GM12878 (cell line): Measurements from ENCODE around the gene SERPINE2.

Experiments used
- CHD1 ChIP-seq: IDR thresholded peaks from 2 replicates; pipeline ENCODE4 v1.6.1; 2012; ENCODE audit warnings: low read depth, low read length, improper control_type of control experiment
- EGR1 ChIP-seq, 2 experiments: IDR thresholded peaks; 1 replicate in 1 of 2; 2 replicates in 1 of 2; pipeline ENCODE4 v1.6.1; 2011 to 2012; ENCODE audit warnings: low read depth in 2 of 2, low read length in 2 of 2, borderline replicate concordance in 1 of 2, mild to moderate bottlenecking in 1 of 2, moderate library complexity in 1 of 2
- EP300 ChIP-seq, 2 experiments: fragments of 150-350 bp in 1 of 2; IDR thresholded peaks; 2 replicates each; pipeline ENCODE4 v1.6.1; 2011 to 2012; ENCODE audit warnings: low read depth in 2 of 2, low read length in 2 of 2, borderline replicate concordance in 1 of 2, improper control_type of control experiment in 1 of 2, inconsistent platforms in 1 of 2; ENCODE audit not compliant: control insufficient read depth in 1 of 2
- ESRRA ChIP-seq: IDR thresholded peaks from 2 replicates; pipeline ENCODE4 v1.6.1; 2012; ENCODE audit warnings: mild to moderate bottlenecking, low read length, improper control_type of control experiment
- EZH2 ChIP-seq: IDR thresholded peaks from 2 replicates; pipeline ENCODE4 v1.6.1; 2012; ENCODE audit warnings: low read depth, mild to moderate bottlenecking, control low read depth, inconsistent platforms, low read length, borderline replicate concordance; ENCODE audit not compliant: control insufficient read depth
- HDGF ChIP-seq: fragments of 450-650 bp; IDR thresholded peaks from 2 replicates; pipeline ENCODE4 v1.6.1; 2016; ENCODE audit warnings: antibody characterized with exemption
- MAX ChIP-seq: IDR thresholded peaks from 2 replicates; pipeline ENCODE4 v1.6.1; 2012; ENCODE audit warnings: low read depth, low read length, improper control_type of control experiment
- NR2C1 ChIP-seq: fragments of 450-650 bp; IDR thresholded peaks from 2 replicates; pipeline ENCODE4 v1.6.1; 2017; ENCODE audit warnings: antibody characterized with exemption, mild to moderate bottlenecking, moderate library complexity
- RAD21 ChIP-seq: IDR thresholded peaks from 2 replicates; pipeline ENCODE4 v1.6.1; 2011; ENCODE audit warnings: mild to moderate bottlenecking, low read depth, low read length, moderate library complexity; ENCODE audit not compliant: insufficient read depth
- SRF ChIP-seq, 2 experiments: IDR thresholded peaks; 2 replicates each; pipeline ENCODE4 v1.6.1; 2011; ENCODE audit warnings: low read depth in 2 of 2, low read length in 2 of 2, mild to moderate bottlenecking in 1 of 2, moderate library complexity in 1 of 2
- SUZ12 ChIP-seq: fragments of 200-600 bp; sonication (generic); IDR thresholded peaks from one replicate; pipeline ENCODE4 v1.6.1; 2018; ENCODE audit warnings: antibody characterized with exemption, mild to moderate bottlenecking; ENCODE audit not compliant: unreplicated experiment
- TF ChIP-seq, protein P1 (sequence below): IDR thresholded peaks from 2 replicates; pipeline ENCODE4 v1.6.1; 2011; ENCODE audit warnings: low read depth, mild to moderate bottlenecking, low read length, moderate library complexity, borderline replicate concordance; ENCODE audit errors: extremely low read depth
- TF ChIP-seq, protein P2 (sequence below), 3 experiments: IDR thresholded peaks in 2 of 3; conservative IDR thresholded peaks in 1 of 3; 2 replicates each; pipeline ENCODE4 v1.5.1; 2011; ENCODE audit warnings: low read depth in 3 of 3, low read length in 3 of 3, mild to moderate bottlenecking in 3 of 3, control low read depth in 2 of 3, moderate library complexity in 2 of 3, inconsistent platforms in 1 of 3, mixed read lengths in 1 of 3; ENCODE audit not compliant: control insufficient read depth in 2 of 3, insufficient read depth in 1 of 3; ENCODE audit errors: extremely low read depth in 1 of 3

DNA sequence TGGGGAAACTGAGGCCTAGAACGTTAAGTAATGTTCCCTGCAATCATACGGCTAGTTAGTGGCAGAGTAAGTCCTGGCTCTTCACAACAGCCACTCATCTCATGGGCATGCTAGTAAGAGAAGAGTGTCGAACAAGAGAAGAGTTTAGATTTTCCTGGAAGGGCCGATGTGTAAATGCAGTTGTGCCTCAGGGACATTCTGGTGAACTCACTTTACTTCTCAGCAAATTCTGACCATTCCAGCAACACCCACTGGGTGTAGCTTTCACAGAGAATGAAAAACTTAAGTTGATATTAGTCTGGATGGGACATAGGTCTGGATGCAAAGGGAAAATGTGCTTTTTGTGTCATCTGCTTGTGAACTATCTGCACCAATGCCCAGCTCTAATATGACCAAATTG lies 58.3 kb downstream of the SERPINE2 start:
- no peak for TF ChIP-seq RAD21
- TF ChIP-seq, protein P1, sequence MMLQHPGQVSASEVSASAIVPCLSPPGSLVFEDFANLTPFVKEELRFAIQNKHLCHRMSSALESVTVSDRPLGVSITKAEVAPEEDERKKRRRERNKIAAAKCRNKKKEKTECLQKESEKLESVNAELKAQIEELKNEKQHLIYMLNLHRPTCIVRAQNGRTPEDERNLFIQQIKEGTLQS, result no peak
- no peak for TF ChIP-seq CHD1
- TF ChIP-seq, protein P2, sequence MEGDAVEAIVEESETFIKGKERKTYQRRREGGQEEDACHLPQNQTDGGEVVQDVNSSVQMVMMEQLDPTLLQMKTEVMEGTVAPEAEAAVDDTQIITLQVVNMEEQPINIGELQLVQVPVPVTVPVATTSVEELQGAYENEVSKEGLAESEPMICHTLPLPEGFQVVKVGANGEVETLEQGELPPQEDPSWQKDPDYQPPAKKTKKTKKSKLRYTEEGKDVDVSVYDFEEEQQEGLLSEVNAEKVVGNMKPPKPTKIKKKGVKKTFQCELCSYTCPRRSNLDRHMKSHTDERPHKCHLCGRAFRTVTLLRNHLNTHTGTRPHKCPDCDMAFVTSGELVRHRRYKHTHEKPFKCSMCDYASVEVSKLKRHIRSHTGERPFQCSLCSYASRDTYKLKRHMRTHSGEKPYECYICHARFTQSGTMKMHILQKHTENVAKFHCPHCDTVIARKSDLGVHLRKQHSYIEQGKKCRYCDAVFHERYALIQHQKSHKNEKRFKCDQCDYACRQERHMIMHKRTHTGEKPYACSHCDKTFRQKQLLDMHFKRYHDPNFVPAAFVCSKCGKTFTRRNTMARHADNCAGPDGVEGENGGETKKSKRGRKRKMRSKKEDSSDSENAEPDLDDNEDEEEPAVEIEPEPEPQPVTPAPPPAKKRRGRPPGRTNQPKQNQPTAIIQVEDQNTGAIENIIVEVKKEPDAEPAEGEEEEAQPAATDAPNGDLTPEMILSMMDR (IDR thresholded peaks at IDR 0.05 in 2 of 3, conservative IDR thresholded peaks at IDR 0.05 in 1 of 3; ENCODE audit: control insufficient read depth in 2 of 3, extremely low read depth in 1 of 3, insufficient read depth in 1 of 3, low read depth in 3 of 3, low read length in 3 of 3), result no peak
- no peak for TF ChIP-seq EGR1 (IDR thresholded peaks at IDR 0.05; ENCODE audit: borderline replicate concordance in 1 of 2, low read depth in 2 of 2, low read length in 2 of 2)
- TF ChIP-seq SRF (IDR thresholded peaks at IDR 0.05; ENCODE audit: low read depth in 2 of 2, low read length in 2 of 2), result no peak
- no peak for TF ChIP-seq SUZ12
- no peak for TF ChIP-seq ESRRA
- TF ChIP-seq EP300 (IDR thresholded peaks at IDR 0.05; ENCODE audit: borderline replicate concordance in 1 of 2, control insufficient read depth in 1 of 2, low read depth in 2 of 2, low read length in 2 of 2), result no peak
- TF ChIP-seq EZH2, result no peak
- TF ChIP-seq NR2C1, result no peak
- no peak for TF ChIP-seq MAX
- TF ChIP-seq HDGF, result no peak
